ENCODE data around the gene HK1.

GRCh38 chr10:69335063-69335587 is 56.8 kb downstream of the HK1 start:
- TF ChIP-seq CTCF (conservative IDR thresholded peaks at IDR 0.05 in 1 of 2, IDR thresholded peaks at IDR 0.05 in 1 of 2; ENCODE audit: low read depth in 1 of 2, low read length in 2 of 2) (no peak), EZH2 (IDR thresholded peaks at IDR 0.05; ENCODE audit: low read length, missing control alignments) (no peak)
